ENCODE results near the gene SERPINB6.

- TF ChIP-seq POLR2AphosphoS5 (IDR thresholded peaks at IDR 0.05; ENCODE audit: borderline replicate concordance, low read depth, low read length) (no peak), FOXP2 (optimal IDR thresholded peaks at IDR 0.05; ENCODE audit: control extremely low read depth, extremely low read length, insufficient read depth) (no peak), EZH2 (IDR thresholded peaks at IDR 0.05) (no peak)
Measured at GRCh38 chr6:2939315-2940009, 31.9 kb downstream of the SERPINB6 start.
